Glomerular visceral epithelial cell (primary cell): Measurements from ENCODE around the gene CFAP157.
A peak's percentile ranks its signal among the peaks of the same experiment; 100 is the strongest.
"Not testable (repeated sequence)": the region's sequence is repeated elsewhere in the genome, so short reads cannot be mapped to it uniquely, and the experiment has no call there.

Experiments
- DNase-seq: peaks from one replicate; pipeline ENCODE4 v3.0.0-alpha.2; 2016; ENCODE audit errors: extremely low spot score

The CFAP157 gene

DNA sequence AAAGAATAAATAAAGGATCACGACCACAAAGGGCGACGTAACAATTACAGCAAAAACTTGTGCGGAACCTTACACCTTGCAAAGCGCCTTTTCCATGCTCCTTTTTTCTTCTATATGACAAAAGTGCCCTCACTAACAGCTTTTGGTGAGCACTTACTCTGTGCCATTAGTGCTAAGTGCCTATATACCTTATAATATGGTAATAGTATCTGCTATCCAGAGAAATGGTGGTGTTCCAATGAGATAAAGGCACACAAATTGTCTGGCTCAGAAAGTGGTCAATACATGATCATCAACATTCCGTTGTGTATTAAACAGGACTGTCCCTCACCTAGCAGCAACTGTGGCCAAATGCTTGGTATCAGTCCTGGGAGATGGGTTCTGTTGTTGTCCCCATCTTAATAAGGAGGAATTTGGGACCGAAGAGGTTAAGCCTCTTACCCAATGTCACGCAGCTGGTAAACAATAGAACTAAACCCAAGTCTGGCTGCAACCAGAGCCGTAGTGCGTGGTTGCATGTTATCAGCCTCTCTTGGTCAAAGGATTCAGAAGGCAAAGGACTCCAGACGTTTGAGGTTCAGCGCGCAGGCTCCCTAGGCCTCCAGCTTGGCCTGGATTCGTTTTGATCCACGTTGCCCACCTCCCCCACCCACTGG lies 28.9 kb downstream of the CFAP157 start:
- DNase-seq = no peak

DNA sequence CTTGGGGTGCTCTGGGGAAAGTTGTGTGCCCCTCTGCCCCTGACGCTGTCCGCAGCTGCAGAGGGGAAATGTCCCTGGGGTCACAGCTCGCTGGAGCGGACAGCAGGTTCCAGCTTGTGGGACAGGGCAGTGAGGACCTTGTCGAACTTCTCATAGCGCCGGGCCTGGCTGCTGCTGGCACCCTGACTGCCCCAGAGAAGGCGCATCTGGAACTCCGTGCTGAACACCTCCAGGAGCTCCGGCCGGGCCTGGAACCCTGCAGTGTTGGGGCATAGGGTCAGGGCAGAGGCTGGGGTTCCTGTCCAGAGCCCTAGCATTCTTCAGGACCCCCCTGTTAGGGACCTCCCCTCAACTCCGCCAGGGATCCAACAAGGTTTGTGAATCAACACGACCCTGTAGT lies 31.9 kb downstream of the CFAP157 start:
- no peak for DNase-seq

DNA sequence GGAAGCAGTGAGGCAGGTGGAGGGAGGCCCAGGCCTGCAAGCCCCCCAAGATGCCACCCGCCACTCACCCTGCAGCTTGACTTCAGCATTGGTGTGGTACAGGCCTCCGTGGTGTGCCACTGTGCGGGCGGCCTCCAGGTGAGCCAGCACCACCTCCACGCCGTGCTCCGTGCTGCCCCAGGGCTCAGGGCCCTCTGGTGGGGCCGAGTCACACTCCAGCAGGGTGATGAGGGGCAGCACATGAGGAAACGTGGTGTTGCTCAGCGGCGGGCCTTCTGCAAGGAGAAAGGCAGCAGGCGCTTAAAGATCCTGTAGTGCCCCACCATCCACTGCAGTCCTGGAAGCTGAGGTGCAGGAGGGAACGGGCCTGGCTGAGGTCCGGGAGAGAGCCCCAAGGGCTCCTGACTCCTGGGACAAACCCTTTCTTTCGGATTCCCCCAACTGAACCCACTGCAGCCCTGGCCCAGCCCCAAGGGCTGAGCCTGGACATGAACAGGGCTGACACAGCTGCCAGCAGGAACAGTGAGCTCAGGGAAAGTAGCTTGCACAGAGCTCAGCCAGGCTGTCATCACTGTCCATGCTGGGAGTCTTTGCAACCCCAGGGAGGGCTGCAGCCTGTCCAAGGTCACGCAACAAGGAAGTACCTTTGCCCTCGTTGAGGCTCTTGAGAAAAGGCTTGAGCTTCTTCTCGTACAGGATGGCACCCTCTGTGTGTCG lies 33.0 kb downstream of the CFAP157 start:
- DNase-seq = no peak

DNA sequence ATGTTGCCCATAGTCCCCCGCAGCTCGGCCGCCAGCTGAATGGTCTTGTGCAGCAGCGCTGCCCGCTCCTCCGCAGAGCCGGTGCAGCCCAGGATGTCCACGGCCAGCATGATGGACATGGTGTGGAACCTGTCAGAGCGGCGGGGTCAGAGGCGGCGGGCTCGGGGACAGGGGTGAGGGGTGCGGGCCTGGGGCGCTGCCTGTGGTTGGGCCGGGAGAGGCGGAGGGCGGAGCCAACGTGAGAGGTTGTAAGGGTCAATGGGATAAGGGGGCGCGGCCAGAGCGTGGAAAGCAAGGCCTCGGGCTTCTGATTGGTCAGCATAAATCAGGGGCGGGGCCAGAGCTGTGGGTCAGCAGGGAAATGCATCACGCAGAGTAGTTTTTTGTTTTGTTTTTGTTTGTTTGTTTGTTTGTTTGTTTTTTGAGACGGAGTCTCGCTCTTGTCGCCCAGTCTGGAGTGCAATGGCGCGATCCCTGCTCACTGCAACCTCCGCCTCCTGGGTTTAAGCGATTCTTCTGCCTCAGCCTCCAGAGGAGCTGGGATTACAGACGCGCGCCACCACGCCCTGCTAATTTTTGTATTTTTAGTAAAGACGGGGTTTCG lies 35.1 kb downstream of the CFAP157 start:
- peak; percentile 25 for DNase-seq

DNA sequence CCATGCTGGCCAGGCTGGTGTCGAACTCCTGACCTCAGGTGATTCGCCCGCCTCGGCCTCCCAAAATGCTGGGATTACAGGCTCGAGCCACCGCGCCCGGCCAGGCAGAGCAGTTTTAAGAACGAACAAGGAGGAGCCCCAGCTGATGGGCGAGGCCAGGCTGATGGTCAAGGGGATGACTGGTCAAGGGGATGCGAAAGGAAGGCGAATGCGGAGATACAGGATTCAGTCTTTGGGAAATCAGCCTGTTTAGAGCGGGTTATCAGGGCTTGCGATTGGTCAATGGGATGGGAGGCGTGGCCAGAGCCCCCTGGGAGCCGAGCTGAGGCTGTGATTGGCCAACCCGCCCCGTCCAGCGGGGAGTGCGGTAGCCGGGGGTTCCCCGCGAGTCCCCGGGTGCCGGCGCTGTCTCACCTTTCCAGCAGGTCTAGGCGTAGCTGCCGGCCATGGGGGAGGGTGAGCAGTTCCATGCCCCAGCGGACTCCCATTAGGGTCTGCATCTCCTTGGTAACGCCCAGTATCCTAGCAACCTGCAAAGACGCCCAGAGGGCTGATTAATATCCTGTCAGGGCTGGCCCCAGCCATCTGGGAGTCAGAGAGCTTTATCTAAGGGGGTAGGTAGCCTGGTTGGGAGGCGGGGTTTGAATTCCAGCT lies 35.8 kb downstream of the CFAP157 start:
- DNase-seq = peak; percentile 55

DNA sequence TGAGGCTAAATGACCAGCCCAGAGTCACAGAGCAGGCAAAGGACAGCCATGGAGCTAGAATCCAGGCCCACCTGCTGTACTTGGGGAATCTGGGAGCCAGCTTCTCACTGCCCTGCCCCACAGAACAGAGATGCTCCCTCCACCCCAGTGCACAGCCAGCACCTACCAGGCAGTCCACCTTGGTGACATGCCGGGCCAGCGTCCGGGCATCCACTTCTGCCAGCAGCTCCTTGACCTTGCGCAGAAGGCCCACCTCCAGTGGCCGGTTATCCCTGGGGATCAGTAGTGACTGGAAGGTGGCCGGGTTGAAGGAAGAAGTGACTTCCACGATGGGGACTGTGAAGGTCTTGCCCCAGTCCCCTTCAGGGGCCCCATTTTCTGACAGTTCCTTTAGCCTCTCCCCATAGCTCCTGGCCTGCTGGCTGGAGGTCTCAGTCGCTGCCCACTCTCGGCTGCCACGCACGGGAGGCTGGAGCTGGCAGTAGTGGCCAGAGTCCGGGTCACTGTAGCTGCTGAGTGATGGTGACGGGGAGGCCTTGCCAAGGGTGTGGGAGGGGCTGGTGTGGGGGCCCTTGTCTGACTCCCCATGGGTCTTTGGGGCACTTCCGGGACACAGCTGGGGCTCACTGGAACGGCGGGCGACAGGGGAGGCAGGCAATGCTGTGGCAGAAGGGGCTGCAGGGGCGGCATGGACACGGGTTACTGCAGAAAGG lies 37.8 kb downstream of the CFAP157 start:
- DNase-seq = no peak

DNA sequence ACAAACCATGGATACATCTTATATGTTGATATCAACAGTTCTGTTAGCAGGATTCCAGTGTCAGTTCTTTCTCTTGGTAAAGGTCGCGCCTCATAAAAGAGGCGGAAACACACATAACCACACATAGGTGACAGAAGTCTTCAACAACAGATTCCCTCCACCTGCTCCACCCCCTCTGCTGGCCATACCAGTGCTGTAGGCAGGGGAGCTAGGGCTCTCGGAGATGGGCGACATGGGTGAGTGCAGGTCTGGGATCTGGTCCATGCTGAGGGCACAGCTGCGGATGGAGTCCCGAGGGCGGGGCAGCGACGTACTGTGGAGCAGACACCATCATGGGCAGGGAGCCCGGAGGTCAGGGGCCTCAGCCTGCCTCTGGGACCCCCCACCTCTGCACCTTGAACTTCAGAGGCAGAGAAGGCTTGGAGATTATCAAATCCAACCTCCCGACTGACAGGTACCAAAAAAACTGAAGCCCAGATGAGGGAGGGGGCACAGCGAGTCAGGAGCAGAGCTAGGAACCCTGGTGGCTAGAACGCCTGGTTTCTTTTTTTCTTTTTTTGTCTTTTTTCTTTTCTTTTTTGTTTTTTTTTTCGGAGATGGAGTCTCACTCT lies 40.3 kb downstream of the CFAP157 start:
- no peak for DNase-seq

DNA sequence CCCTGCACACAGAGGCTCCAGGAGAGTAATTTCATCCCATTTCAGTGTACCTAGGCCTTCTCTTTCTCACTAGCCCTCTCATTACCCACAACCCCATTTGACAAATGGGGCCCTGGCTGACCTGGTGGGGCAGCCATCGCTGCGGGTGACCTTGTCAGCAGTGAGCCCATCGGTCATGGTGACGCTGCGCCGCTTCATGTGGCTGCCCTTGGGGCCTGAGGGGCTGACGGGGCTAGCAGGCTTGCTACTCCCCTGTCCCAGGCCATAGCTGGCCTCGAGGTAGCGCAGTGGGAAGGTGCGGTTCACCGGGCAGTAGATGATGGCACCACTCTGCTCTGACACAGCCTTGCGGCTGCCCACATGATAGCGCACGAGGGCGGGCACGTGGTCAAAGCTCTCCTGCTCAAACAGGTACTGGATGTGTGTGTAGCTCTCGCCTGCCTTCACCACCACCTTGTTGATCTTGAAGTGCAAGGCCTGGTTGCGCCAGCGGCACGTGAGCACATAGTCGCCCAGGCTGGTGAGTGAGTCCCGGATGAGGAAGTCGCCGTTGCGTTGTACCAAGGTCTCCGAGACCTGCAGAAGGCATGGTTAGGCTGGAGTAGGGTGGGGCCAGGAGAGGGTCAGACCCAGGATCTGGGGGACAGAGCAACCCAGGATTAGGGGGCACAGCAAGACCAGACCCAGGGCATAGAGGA lies 42.5 kb downstream of the CFAP157 start:
- DNase-seq = no peak

DNA sequence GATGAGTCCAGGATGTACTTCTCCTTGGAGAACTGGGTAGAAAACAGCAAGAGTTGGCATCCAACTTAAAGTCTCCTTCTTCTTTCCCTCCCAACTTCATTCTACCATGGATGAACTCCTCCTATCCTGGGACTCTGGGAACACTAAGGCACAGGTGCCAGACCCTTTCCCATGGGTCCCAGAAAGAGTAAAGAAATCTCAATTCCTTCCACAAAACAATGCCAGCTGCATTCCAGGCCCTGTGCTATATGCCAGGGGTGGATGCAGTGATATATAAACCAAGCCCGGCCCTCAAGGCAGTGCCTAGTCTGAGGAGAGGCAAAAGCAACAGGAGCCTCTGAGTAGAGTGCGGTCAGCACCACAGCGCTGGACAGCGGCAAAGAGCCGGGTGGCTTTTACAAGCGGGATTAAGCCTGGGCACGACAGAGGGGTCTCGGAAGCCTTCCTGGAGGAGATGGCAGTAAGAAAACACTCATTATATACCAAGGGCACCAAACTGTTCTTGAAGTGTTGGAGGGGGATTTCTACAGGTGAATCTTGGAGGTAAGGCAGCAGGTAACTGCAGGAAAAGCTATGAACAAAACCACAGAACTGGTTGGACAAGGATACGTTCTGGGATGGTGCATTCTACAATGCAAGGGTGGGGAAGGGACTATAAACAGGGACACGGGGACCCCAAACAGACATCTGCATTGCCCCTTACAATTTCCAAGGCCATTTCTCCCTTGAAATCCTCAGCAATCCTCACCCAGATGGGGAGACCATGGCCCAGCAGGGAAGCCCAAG lies 44.7 kb downstream of the CFAP157 start:
- DNase-seq = no peak

DNA sequence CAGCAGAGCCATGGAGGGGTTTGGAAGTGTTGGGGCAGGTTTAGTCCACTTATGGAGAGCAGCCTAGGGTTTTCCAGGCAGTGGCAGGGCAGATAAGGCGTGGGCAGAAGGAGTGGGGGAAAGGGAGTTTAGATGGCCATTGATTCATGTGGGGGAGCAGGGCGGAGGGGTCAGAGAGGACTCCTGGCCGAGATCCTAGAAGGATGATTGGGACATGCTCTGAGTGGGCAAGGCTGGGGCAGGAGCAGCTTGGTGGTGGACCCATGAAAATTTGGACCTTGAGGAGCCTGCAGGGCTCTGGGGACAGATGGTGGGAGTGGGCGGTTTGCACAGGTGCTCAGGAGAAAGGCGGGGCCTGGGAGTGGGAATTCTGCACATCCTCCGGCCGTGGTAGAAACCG lies 46.4 kb downstream of the CFAP157 start:
- no peak for DNase-seq

DNA sequence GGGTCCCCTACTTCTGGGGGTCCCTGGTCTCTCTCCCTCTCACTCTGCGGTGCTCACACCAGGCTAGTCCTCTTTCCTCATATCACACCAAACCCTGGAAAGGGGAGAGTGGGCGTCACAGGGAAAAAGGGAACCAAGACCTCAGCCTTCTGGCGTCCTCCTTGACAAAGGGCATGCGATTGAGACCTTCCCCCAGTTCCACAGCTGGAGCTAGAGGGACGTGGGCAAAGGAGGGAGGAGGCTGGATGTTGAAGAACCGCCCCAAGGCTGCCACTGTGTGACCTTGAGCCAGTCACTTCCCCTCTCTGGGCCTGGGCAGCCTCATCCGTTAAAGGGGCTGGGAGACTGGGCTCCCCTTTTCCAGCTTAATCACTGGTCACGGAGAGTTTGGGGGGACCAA lies 46.8 kb downstream of the CFAP157 start:
- DNase-seq = no peak

DNA sequence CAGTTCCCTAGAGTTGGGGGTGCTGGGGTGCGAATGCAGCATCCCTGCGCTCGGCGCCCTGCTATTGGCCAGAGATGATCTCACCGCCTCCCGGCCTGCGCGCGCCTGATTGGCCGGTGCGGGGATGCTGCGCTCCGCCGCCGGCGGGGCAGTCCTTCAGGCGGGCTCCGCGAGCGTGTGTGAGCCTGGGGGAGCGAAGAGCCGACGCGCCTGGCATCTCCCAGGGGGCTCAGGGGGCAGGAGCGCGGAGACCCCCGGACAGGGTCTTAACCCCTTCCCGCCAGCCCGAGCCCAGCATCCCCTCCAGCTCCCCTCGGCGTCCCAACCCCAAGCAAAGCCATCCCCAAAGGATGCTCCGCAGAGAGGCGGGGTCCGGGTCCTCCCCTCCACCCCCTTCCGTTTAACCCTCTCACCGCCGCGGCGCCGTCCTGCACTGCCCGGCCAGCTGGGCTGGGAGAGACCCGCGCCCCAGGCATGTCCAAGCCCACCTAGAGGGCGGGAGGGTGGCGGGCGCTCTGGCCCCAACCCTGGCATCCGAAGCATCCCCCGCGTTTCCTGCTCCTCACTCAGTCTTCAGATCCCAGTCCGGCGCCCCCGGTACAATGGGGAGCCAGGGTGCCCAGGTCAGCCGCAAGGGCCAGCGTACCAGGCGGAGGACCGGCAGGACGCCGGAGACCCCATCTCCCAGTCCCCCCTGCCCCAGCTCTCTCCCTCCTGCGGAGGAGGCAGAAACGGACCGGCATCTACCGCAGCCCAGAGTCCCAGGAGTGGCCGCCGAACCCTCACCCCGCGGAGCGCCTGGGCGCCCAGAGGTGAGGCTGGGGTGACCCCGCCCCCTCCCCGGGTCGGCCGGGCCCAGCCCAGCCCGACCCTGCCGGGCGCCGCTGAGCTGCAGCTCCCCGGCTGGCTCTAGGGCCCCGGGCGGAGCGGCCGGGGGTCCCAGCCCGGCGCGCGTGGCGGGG lies 47.6 kb downstream of the CFAP157 start:
- DNase-seq = no peak

DNA sequence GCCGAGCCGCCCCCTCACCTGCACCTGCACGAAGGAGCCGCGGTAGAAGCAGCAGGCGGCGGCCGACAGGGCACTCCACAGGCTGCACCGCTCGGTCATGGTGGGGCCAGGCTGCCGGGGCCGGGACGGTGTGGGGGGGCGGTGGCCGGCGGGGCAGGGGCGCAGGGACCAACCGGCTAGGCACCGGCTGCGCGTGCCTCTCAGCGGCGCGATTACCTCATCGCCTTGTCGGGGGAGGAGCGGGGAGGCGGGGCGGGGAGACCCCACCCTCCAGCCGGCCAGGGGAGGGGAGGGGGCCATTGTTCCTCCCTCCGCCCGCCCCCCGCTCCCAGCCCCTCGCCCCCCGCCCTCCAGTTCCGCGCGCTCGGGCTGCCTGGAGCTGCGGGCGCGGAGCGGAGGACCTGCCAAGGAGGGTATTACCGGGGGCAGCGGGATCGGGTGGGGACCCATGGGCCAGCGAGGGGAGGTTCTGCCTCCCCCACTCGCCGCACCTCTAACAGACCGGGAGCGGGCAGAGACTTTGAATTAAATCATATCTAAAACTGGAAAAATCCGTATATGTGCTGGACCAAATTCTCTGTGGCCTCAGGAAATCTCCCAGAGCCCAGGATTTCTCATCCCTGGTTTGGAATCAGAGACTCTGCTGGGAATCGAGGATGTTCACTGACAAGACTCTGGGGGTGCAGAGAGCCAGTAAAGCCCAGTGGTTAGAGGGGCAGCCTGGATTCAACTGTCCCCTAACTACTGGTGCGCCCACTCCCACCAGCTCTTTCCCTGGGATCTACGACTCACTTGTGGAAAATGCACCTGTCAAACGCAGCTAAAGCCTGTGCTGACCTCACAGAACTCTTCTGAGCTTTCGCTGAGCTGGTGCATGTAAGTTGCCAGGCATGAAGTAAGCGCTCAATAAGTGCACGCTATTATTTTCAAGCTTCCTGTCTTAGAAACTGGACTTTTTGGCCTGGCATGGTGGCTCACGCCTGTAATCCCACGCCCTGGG lies 48.6 kb downstream of the CFAP157 start:
- no peak for DNase-seq

DNA sequence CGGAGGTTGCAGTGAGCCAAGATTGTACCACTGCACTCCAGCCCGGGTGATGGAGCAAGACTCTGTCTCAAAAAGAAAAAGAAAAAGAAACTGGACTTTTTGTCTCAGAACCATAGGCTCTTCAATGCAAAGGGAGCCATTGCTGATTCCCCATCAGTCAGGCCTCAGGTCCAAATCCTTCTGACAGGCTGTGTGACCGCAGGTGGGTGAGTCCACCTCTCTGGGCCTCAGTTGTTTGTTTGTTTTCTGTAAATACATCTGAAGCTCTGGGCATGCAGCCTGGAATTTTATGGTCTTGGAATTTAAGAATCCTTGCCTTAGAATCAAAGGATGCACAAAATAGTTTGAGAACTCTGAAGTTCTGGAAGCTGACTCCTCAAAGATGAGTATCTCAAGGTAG lies 49.4 kb downstream of the CFAP157 start:
- DNase-seq = no peak

DNA sequence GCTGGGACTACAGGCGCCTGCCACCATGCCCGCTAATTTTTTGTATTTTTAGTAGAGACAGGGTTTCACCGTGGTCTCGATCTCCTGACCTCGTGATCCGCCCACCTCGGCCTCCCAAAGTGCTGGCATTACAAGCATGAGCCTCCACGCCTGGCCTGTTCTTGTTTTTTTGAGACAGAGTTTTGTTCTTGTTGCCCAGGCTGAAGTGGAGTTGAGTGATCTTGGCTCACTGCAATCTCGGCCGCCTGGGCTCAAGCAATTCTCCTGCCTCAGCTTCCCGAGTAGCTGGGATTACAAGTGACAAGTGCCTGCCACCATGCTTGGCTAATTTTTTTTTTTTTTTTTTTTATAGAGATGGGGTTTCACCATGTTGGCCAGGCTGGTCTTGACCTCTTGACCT lies 50.0 kb downstream of the CFAP157 start:
- not testable (repeated sequence) for DNase-seq

DNA sequence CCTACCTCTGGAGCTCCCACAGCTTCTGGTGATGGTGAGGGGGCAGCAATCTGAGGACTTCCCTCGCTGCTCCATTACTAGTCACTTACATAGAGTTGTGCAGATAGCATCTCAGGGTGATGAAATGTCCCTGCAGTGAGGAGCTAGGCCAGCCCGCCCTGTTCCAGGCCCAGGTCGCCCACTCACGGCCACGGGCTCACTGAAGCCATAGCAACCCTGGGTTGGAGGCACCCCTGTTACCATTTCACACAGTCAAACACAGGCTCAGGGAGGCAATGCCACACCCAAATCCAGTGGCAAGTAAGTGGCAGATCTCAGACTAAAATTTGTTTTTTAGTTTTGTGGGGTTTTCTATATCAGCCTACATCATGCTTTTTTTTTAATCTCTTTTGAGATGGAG lies 52.1 kb downstream of the CFAP157 start:
- no peak for DNase-seq

DNA sequence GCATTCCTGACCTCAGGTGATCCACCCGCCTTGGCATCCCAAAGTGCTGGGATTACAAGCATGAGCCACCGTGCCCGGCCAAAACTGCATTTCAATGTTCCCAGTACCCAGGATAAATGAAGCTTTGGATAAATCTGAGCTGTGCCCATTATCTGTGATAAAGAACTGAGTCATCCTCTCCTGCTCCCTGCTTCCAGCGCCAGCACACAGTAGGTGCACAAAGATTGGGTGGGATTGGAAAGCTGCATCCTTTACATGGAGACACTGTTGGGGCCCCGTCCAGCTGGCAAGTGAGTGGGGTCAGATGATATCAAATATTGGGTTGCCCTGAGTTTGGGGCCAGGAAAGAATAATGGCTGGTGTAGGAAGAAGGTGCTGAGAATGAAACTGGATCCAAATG lies 54.3 kb downstream of the CFAP157 start:
- DNase-seq = no peak

DNA sequence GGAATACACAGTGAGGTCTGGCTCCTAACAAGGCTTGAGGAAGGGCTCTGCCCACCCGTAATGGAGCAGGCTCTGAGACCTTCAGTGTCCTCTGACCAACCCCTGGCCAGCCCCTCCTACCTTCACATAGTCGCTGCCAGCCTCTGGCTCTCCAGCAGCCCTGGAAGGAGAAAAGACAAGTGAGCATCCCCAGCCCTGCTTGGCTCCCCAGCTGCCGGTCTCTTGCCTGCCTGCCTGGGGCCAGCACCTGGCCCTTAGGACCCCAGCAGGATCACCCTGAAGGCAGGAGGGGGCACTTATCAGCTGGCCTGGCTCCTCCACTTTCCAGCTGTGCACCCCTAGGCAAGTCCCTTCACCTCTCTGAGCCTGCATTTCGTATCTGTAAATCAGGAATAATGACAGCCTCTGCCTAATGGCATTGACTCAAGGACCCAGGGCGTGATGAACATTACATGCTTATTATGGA lies 54.7 kb downstream of the CFAP157 start:
- DNase-seq = no peak
